Urothelium cell line (cell line): ENCODE data around the gene PLPPR5.
"Not testable (repeated sequence)": the region's sequence is repeated elsewhere in the genome, so short reads cannot be mapped to it uniquely, and the experiment has no call there.

Experiments used
- DNase-seq: peaks from one replicate; pipeline ENCODE4 v3.0.0; 2011; ENCODE audit warnings: low spot score, mixed read lengths
- FAIRE-seq: peaks from 2 replicates; lab custom pipeline; 2011; peaks lifted over from hg19 to GRCh38; lab: Jason Lieb, UNC

Gene PLPPR5, protein sequence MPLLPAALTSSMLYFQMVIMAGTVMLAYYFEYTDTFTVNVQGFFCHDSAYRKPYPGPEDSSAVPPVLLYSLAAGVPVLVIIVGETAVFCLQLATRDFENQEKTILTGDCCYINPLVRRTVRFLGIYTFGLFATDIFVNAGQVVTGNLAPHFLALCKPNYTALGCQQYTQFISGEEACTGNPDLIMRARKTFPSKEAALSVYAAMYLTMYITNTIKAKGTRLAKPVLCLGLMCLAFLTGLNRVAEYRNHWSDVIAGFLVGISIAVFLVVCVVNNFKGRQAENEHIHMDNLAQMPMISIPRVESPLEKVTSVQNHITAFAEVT

DNA sequence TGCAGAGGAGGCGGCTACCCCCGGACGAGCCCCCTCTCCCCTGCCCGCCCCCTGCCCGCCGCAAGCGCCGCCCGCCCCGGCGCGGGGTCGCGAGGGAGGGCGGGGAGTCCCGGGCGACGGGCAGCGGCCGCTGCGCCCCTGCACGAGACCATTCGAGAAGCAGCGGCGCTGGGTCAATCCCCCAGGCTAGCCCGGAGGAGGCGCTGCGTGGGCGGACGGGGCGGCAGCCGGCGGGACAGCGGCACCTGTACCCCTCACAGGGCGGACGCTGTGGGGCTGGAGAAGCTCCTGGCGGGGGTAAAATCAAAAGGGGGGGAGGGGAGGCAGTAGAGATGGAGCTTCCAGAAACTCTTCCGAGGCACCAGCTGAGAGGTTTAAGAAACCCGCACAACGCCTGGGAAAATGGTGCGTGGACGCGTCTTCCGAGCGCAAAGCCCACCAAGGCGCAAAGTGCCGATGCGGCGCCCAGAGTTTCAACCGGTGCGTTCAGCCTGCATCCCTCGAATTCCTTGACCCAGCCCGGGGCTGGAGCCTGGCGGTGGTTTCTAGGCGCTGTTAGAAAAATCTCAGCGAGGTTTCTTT is at the start of gene PLPPR5:
TSS of gene PLPPR5 (minus strand) at position 1 of the 582 bp plus-strand sequence. CDS start 190 bp downstream, outside the sequence.
- peak; percentile 59 for DNase-seq
- FAIRE-seq = no peak

DNA sequence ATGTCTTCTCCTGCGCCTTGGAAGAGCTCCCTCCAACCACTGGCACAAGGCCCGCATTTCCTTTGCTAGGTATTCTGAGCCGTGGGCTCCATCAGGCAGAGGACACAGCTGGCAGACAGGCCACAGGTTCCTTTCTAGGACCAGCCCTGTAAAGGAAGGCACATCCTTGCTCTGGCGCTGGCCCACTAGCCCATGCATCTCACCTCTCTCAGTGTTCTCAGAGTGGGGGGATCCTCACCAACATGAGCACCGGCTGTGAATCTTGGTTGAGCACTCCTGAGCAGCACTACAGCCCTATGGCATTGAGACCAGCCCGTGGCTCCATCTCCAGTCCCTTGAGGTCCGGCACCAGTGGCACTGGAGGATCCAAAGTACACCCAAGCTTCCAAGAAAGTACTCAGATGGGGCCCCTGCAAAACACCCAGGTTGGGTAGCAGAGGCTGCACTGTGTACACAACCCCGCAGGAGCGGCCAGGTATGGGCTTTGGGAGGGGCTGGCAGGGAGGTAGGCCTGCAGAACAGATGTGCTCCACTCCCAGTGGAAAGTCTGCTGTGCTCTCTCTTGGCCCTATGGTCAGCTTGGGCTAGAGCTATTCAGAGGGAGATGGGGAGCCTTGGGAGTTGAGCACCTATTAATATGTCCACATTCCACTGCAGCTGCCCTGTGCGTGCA is 47.1 kb upstream of the PLPPR5 start:
- FAIRE-seq (no peak), DNase-seq (no peak)

DNA sequence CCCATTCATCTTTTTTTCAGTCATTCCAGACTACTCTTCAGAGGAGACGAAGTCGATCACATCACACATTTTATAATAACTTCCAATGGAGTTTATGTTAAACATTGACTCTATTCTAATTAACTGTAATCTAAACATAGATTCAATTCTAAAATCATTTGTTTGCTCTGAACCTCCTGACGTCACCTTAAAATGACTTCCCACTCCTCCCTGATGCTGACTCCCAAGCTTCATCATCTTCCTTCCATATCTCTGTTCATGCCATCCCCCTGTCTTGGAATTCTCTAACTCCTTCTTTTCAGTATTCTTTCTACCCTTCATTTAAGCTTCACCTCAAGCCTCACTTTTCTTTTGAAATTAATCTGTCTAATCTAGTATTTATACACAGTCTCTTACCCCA is 45.1 kb upstream of the PLPPR5 start:
- FAIRE-seq (no peak), DNase-seq (no peak)

DNA sequence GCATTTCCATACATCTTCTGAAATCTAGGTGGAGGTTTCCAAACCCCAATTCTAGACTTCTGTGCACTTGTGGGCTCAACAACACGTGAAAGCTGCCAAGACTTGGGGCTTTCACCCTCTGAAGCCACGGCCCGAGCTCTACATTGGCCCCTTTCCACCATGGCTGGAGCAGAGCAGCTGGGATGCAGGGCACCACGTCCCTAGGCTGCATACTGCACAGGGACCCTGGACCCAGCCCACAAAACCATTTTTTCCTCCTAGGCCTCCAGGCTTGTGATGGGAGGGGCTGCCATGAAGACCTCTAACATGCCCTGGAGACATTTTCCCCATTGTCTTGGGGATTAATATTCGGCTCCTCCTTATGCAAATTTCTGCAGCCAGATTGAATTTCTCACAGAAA is 32.1 kb upstream of the PLPPR5 start:
- FAIRE-seq, DNase-seq: not testable (repeated sequence)

DNA sequence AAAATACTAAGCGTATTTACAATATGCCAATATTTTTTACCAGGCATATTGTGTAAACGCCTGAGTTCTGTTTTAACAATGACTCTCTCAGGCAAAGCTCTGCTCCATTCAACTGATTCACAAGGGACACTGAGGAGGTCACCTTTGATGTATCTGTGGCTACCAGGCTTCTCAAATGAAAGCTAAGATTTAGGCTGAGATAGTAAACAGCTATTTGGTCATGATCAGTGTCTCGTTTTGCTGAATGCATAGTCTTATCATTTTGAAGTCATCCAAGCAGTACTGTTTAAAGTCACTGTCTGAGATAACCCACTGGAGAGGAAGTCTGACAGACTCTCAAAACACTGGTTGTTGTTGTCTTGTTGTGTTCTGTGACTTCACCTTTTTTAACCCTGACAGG is 13.7 kb upstream of the PLPPR5 start:
- DNase-seq (no peak), FAIRE-seq (no peak)

DNA sequence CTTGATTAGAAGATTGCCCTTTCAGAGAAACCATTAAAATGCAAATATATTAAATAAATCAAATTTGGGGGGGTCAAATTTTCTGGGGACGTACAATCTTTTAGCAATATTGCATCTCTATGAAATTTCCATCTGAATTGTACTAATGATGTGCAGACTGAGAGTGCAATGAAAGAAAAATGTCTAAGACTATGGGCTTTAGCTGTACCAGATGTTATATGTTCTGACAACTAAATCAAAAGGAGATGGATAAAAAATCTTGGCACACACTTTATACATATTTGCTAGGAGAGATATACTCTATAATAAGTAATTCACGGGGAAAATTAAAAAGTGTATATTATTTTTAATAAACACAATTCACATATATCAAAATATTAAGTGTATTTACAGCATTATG is 13.0 kb upstream of the PLPPR5 start:
- DNase-seq = no peak
- no peak for FAIRE-seq

DNA sequence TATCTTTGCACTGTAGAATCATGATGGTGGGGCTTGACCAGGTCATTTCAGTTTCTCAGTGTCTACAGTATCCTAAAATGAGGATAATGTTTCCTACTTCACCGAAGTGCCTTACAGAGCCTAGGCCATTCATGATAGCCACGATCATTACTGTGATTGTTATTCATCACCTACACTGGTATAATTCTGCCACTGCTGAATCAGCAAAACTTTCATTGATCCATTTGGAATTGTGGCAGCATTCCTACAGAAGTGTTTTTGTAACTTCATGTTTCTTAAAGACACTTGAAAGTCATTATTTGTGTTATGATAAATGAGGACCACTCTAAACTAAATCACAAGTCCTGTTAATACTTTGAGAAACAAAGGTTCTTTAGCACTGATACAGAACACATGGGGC is 6.0 kb upstream of the PLPPR5 start:
- no peak for DNase-seq
- FAIRE-seq = no peak

DNA sequence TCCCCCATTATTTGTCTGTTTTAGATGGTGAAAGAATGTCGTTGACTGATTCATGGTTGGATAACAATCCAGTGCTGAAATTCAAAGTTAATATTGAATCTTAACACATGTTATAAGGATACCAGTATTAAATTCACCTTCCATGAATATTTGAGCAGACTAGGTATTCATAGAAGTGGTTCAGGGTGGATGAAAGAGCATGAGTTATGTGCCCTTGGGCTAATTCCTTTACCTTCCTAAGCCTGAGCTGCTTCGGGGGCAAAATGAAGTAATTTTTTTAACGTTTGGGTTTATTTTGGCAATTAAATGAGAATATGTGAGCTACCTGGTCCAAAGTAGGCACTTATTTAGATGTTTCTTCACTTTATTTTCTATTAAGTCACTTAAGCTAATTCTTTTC is 2.7 kb upstream of the PLPPR5 start:
- FAIRE-seq (no peak), DNase-seq (no peak)

DNA sequence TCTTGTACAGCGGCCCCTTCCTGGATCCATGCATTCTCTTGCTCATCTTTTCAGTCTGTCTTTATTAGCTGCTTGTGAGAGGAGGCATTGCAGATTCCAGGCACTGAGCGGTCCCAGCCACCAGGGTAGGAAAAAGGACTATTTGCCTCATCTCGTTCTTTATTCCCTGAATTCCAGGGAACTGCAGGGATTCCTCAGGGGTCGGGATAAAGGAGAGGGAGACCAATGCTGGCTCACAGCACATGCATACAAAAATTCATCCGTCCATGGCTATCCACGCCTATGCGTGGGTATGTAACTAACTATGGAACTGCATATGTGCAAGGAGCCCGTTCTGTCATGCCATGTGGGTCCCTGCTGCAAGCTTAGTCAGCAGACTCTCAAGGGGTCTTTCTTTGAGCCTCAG is 879 bp upstream of the PLPPR5 start:
- FAIRE-seq (no peak), DNase-seq (peak; percentile 9)

DNA sequence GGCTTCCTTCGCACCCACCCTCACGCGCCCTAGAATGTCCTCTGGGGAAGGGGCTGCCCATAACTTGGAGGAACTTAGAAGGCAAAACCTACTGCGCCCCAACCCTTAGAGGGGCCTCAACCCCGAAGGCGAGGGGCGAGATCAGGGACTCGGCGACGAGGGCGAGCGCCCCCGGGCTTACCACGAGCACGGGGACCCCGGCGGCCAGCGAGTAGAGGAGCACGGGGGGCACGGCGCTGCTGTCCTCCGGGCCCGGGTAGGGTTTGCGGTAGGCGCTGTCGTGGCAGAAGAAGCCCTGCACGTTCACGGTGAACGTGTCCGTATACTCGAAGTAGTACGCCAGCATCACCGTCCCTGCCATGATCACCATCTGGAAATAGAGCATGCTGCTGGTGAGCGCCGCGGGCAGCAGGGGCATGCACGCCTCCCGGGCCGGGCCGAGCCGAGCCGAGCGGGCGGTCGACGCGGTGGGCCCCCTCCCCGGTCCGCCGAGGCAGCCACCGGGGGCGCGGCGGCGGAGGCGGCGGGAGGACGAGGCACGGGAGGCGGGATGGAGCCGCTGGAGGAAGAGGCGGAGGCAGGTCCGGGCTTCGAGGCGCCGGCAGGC is 304 bp downstream of the PLPPR5 start:
- FAIRE-seq (peak; percentile 55), DNase-seq (peak; percentile 39)

DNA sequence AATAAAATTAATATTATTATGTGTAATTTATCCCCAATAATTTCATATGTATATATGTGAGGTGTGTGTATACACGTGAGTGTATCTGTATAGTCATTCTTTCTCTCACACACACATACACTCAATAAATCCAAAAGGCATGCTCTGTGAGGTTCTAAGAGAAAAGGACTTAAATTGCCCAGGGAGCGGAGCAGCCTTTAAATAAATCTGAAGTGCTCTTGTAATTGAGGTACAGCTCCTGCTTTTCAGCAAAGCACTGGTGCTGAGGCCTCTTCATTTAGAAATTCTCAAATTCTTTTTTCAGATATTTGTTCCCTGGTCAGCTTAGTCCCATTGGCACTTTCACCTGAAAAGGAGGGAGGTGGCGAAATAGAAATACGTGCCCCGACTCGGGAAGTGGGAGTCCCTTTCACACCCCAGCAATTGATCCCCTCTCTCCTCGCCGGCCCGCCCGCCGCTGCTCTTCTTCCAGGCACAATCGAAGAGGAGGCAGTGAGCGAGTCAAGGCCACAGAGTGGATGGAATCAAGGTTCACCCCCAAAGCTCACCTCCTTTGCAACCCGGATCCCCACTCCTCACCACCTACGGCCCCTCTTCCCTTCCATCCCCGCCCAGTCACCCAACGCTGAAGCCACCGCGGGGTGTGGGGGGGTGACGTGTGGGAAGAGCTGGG is 944 bp downstream of the PLPPR5 start:
- DNase-seq (no peak), FAIRE-seq (no peak)

DNA sequence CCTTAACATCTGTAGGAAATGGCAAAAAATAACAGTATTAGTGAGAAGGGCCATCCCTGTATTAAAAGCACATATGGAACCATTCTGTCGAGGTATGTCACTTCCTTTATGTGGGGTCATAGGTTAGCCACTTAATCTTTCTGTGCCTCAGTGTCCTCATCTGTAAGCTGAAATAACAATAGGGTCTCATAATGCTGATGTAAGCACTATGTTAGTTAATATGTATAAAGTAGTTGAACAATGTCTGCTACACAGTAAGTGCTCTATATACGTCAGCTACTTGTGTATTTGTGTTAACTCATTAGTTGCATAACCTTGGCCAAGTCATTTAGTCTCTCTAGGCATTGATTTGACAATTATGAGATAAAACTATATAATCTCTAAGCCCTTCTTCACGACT is 11.8 kb downstream of the PLPPR5 start:
- no peak for FAIRE-seq
- no peak for DNase-seq

DNA sequence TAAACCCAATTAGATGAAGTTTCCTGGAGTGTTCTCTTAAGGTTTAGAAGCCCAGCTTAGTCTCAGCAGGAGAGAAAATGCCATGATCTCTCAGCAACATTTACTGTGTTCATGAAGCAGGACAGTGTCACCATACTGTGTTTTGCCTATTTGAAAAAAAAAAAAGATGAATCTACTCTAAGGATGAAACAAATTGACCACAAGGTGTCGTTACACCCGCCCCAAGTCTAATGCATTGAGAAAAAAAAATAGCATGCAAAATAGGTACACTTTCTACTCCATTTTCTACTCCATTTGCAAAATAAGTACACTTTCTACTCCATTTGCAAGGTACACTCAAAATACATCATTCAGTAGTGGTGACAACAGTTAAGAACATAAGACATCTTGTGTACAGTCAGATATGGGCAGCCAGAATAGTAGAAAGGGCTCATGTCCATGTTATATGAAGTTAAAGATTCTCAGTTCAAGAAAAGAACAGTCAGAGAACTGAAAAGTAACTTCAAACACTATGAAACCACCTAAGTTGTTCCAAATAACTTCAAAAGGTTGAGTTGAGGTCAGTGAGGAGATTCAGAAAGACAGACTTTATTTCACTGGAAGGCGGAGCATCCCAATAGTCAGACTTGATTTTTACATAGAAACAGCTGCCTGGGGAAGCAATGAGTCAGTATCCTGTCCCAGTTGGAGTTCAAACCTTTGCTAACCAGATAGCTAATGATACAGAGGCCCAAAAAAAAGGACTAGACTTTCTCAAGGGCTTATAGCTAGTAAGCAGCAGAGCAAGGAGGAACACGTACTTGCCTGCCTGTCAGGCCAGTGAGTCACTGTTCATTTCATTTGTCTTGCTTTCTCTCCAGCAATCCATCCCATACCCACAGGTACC is 13.3 kb downstream of the PLPPR5 start:
- peak; percentile 5 for FAIRE-seq
- peak; percentile 31 for DNase-seq

DNA sequence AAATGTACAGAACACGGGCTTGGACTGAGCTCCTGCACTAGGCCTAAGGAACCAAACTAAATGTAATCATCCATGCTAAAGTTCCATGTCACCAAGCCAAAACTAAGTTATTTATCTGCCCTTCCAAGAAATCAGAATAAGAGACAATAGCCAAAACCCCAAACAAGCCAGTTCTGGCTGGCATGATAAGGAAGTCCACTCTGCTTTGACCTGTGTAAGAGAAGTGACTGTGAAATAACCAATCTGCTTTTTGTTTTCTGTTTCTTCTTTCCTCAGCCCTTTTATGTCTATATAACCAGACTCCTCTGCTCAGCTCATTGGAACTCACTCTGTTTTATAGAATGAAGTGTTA is 15.1 kb downstream of the PLPPR5 start:
- no peak for FAIRE-seq

DNA sequence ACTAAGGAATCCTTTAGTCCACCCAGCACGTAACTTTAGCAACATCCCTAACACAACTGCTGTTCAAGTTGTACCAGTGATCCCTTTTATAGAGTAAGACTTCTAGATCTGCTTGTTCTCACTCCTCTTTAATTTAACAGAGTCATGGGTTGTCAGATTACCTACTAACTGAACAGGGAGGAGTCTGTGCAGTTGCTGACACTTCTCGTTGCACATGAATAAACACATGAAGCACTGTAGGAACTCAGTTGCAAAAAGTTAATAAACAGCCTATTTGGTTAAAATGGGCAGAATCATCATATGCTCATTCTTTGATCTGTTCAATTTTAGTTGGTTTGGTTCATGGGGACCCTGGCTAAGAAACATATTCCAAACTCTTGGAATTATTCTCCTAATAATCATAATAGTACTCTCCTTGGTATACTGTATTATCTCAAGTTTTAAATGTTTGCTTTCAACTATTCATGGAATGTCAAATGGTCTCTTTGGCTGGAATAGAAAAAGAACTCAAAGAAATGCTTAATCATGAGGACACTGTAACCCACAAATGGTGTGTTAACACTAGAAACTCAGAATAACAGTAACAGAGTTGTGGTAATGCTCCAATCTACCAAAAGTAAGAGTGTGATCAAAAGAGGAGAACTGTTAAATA is 15.6 kb downstream of the PLPPR5 start:
- no peak for DNase-seq
- FAIRE-seq = no peak

More for the DNA sequence above, 15.1 kb downstream of the PLPPR5 start:
- DNase-seq = no peak

DNA sequence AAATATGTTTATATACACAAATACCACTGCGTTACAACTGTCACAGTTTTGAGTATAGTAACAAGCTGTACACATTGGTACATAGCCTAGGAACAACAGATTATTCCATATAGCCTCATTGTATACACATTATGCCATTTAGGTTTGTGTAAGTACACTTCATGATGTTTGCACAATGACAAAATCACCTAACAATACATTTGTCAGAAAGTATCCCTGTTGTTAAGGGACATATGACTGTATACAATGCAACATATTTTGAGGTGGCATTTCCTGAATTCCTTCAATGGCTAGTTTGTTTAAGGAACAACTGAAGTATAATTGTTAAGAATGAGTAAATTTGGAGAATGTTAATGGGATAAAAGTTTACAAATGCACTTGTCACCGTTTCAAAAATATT is 19.0 kb downstream of the PLPPR5 start:
- no peak for FAIRE-seq
- no peak for DNase-seq

DNA sequence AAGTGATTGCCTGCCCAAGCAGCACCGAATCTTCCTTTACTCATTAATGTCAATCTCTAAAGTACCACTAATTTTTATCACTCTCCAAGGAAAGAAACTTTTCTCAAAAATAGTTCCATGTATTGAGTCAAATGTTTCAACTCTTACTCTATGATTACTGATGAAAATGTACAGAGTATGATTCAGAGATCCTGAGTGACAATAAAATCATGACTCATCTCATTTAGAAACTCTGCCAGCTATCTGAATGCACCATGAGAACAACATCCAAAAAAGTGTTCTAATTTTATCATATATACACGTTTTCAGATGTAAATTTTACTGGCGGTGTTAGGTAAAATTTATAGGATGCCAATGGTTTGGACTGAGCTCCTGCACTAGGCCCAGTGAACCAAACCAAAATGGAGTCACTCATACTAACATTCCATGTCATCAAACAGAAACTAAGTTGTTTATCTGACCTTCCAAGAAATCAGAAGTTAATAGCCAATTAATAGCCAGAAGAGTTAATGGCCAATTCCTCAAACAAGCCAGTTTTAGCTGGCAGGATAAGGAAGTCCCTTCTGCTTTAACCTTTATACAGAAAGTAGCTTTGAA is 22.6 kb downstream of the PLPPR5 start:
- FAIRE-seq (no peak), DNase-seq (peak; percentile 18)

DNA sequence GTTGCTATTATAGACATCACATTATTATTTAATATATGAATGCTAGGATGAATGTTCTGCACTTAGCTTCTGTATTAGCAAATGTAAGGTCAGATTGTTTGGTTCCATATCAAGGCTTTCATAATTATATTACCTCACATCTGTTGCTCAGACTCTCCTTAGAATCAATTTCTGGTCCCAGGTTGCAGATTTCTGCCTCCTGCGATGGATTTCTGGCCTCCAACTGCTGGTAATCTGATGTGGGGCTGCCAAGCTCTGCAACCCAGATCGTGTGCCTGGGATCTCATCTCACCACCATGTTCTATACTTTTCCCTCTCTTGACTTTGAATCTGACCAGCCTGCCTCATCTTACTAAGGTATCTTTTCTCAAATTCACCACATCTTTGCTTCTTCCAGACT is 25.2 kb downstream of the PLPPR5 start:
- DNase-seq (no peak), FAIRE-seq (no peak)

DNA sequence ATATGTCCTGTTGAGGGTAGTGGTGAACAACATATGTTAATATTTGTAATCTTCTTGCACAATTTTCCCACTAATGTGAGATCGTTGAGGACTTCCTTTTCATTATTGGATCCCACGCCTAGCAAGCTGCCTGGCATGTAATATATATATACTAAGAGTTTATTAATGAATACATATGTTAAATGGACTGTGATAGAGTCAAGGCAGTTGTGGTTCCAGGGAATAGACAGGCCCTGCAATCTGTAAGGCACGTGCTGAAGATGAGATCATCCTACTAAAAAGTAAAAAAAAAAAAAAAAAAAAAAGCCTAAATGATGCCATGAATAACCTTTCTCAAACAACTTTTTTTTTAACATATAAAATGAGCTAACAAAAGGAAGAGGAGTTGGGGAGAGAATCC is 28.9 kb downstream of the PLPPR5 start:
- DNase-seq (no peak), FAIRE-seq (no peak)
